Islet of Langerhans (tissue), 1 donor: ENCODE results near the gene NOL3.
"Not testable (repeated sequence)": the region's sequence is repeated elsewhere in the genome, so short reads cannot be mapped to it uniquely, and the experiment has no call there.

ENCODE experiments used
- FAIRE-seq: peaks from one replicate; lab custom pipeline; 2011; peaks lifted over from hg19 to GRCh38; lab: Jason Lieb, UNC

NOL3 gene

GRCh38 chr16:67170168-67170948 is at the start of gene NOL3:
Gene NOL3 (plus strand): TSS chr16:67170538.
- FAIRE-seq, result no peak

- not testable (repeated sequence) for FAIRE-seq
Observed at GRCh38 chr16:67122799-67123198, 47.5 kb upstream of the NOL3 start.

- FAIRE-seq, result no peak
Observed at GRCh38 chr16:67128417-67128816, 41.9 kb upstream of the NOL3 start.

GRCh38 chr16:67128887-67129286 is 41.5 kb upstream of the NOL3 start:
- no peak for FAIRE-seq

- no peak for FAIRE-seq
Observed at GRCh38 chr16:67129422-67129821, 40.9 kb upstream of the NOL3 start.

- FAIRE-seq, result no peak
Observed at GRCh38 chr16:67137605-67138004, 32.7 kb upstream of the NOL3 start.

GRCh38 chr16:67141391-67141790 is 28.9 kb upstream of the NOL3 start:
- no peak for FAIRE-seq

- FAIRE-seq, result no peak
Observed at GRCh38 chr16:67142342-67142741, 28.0 kb upstream of the NOL3 start.

GRCh38 chr16:67144943-67145342 is 25.4 kb upstream of the NOL3 start:
- FAIRE-seq, result no peak

- no peak for FAIRE-seq
Observed at GRCh38 chr16:67145746-67146145, 24.6 kb upstream of the NOL3 start.

- no peak for FAIRE-seq
Observed at GRCh38 chr16:67146523-67147357, 23.6 kb upstream of the NOL3 start.

- no peak for FAIRE-seq
Observed at GRCh38 chr16:67147437-67148140, 22.7 kb upstream of the NOL3 start.

GRCh38 chr16:67148221-67148620 is 22.1 kb upstream of the NOL3 start:
- FAIRE-seq, result no peak

GRCh38 chr16:67148656-67149275 is 21.6 kb upstream of the NOL3 start:
- FAIRE-seq, result no peak

GRCh38 chr16:67149276-67150046 is 20.9 kb upstream of the NOL3 start:
- FAIRE-seq, result no peak

- no peak for FAIRE-seq
Observed at GRCh38 chr16:67150047-67150832, 20.1 kb upstream of the NOL3 start.

GRCh38 chr16:67150833-67151396 is 19.4 kb upstream of the NOL3 start, which contains the start of gene B3GNT9:
Gene B3GNT9 (minus strand): TSS chr16:67150998. CDS start chr16:67150485, 513 bp downstream.
- FAIRE-seq, result no peak

GRCh38 chr16:67151431-67152097 is 18.8 kb upstream of the NOL3 start:
- FAIRE-seq, result no peak

- FAIRE-seq, result no peak
Observed at GRCh38 chr16:67154578-67155294, 15.6 kb upstream of the NOL3 start.
